ENCODE measurements around the gene SKA2.
"Not testable (repeated sequence)": the region's sequence is repeated elsewhere in the genome, so short reads cannot be mapped to it uniquely, and the experiment has no call there.

Gene SKA2

GRCh38 chr17:59151006-59151405 is 4.0 kb downstream of the SKA2 start:
- no peak for DNase-seq

- no peak for DNase-seq
Observed at GRCh38 chr17:59149841-59150511, 5.0 kb downstream of the SKA2 start.

GRCh38 chr17:59149051-59149450 is 5.9 kb downstream of the SKA2 start:
- DNase-seq: no peak

- DNase-seq: no peak
Observed at GRCh38 chr17:59145571-59146096, 9.4 kb downstream of the SKA2 start.

GRCh38 chr17:59141860-59142259 is 13.1 kb downstream of the SKA2 start:
- no peak for DNase-seq

GRCh38 chr17:59139939-59140338 is 15.0 kb downstream of the SKA2 start:
- no peak for DNase-seq

GRCh38 chr17:59138339-59138738 is 16.6 kb downstream of the SKA2 start:
- DNase-seq: not testable (repeated sequence)

- DNase-seq: no peak
Observed at GRCh38 chr17:59131131-59131530, 23.9 kb downstream of the SKA2 start.

- no peak for DNase-seq
Observed at GRCh38 chr17:59129814-59130213, 25.2 kb downstream of the SKA2 start.

GRCh38 chr17:59126809-59127417 is 28.1 kb downstream of the SKA2 start:
- no peak for DNase-seq

GRCh38 chr17:59124665-59125064 is 30.3 kb downstream of the SKA2 start:
- no peak for DNase-seq

- DNase-seq: no peak
Observed at GRCh38 chr17:59121901-59122480, 33.0 kb downstream of the SKA2 start.

GRCh38 chr17:59115474-59115873 is 39.5 kb downstream of the SKA2 start:
- no peak for DNase-seq

- DNase-seq: no peak
Observed at GRCh38 chr17:59111539-59111938, 43.4 kb downstream of the SKA2 start.

- no peak for DNase-seq
Observed at GRCh38 chr17:59110973-59111372, 44.0 kb downstream of the SKA2 start.

GRCh38 chr17:59108400-59109102 is 46.4 kb downstream of the SKA2 start:
- no peak for DNase-seq

- no peak for DNase-seq
Observed at GRCh38 chr17:59107306-59107670, 47.7 kb downstream of the SKA2 start.

- DNase-seq: peak; percentile 96
Observed at GRCh38 chr17:59106463-59107305, 48.3 kb downstream of the SKA2 start, which contains the start of gene TRIM37. Gene TRIM37, minus strand, starts transcription at chr17:59106880. Its CDS starts 419 bp downstream, at chr17:59106461.

GRCh38 chr17:59105852-59106462 is 49.0 kb downstream of the SKA2 start:
- peak; percentile 5 for DNase-seq

- no peak for DNase-seq
Observed at GRCh38 chr17:59101178-59101577, 53.8 kb downstream of the SKA2 start.

- no peak for DNase-seq
Observed at GRCh38 chr17:59097876-59098275, 57.1 kb downstream of the SKA2 start.
